K562 (cell line): ENCODE results near the gene CFL1. TPM values are rescaled to one million over a fixed set of nuclear protein-coding genes. Genes with fewer than 3 reads are reported as not detected.

ENCODE experiments used
- BACH1 ChIP-seq: fragments of 200-800 bp; sonication (Bioruptor generic); IDR thresholded peaks from 2 replicates; pipeline ENCODE4 v1.6.1; 2016; ENCODE audit warnings: missing genetic modification characterization, missing compliant biosample characterization
- BCL6 ChIP-seq: fragments of 250-450 bp; sonication (Bioruptor Pico); IDR thresholded peaks from 2 replicates; pipeline ENCODE4 v1.4.0; 2020
- ERF ChIP-seq: fragments of 450-650 bp; formaldehyde crosslinking; IDR thresholded peaks from 2 replicates; pipeline ENCODE4 v1.4.0; 2020; ENCODE audit warnings: mild to moderate bottlenecking, mixed read lengths
- FOSL1 ChIP-seq: fragments of 200-800 bp; sonication (Bioruptor generic); conservative IDR thresholded peaks from 2 replicates; pipeline ENCODE4 v1.6.1; 2016; ENCODE audit warnings: missing genetic modification characterization, missing compliant biosample characterization
- GMEB1 ChIP-seq: fragments of 250-450 bp; sonication (Bioruptor Pico); IDR thresholded peaks from 2 replicates; pipeline ENCODE4 v1.4.0; 2020; ENCODE audit warnings: mild to moderate bottlenecking
- GTF2F1 ChIP-seq: IDR thresholded peaks from 2 replicates; pipeline ENCODE4 v1.6.1; 2011; ENCODE audit warnings: low read depth, low read length, improper control_type of control experiment
- IRF9 ChIP-seq: fragments of 450-650 bp; IDR thresholded peaks from 2 replicates; pipeline ENCODE4 v1.6.1; 2016; ENCODE audit warnings: missing biosample characterization, missing genetic modification characterization
- KDM2B ChIP-seq: fragments of 250-450 bp; sonication (Bioruptor Pico); IDR thresholded peaks from 2 replicates; pipeline ENCODE4 v1.8.0; 2021; ENCODE audit warnings: mild to moderate bottlenecking, moderate library complexity
- KHSRP ChIP-seq: fragments of 450-650 bp; IDR thresholded peaks from 2 replicates; pipeline ENCODE4 v1.6.1; 2017
- KLF6 ChIP-seq: fragments of 250-450 bp; sonication (Bioruptor Pico); IDR thresholded peaks from 2 replicates; pipeline ENCODE4 v1.4.0; 2020; ENCODE audit warnings: mild to moderate bottlenecking, moderate library complexity, borderline replicate concordance
- MED1 ChIP-seq: sonication (generic); formaldehyde crosslinking; IDR thresholded peaks from 2 replicates; pipeline ENCODE4 v1.8.1; 2023; ENCODE audit warnings: missing genetic modification reagents, borderline replicate concordance
- MYC ChIP-seq, 2 experiments: fragments of 250-450 bp in 1 of 2; sonication (Bioruptor Pico) in 1 of 2; IDR thresholded peaks; 2 replicates each; pipeline versions ENCODE4 v1.5.1 to v1.6.1; 2012 to 2021; ENCODE audit warnings: low read depth in 2 of 2, borderline replicate concordance in 1 of 2, improper control_type of control experiment in 1 of 2, low read length in 1 of 2, mild to moderate bottlenecking in 1 of 2, moderate library complexity in 1 of 2
- NCOA4 ChIP-seq: fragments of 450-650 bp; IDR thresholded peaks from 2 replicates; pipeline ENCODE4 v1.6.1; 2018; ENCODE audit warnings: mild to moderate bottlenecking; ENCODE audit not compliant: partially characterized antibody
- NFYB ChIP-seq: IDR thresholded peaks from 2 replicates; pipeline ENCODE4 v1.6.1; 2011; ENCODE audit warnings: mild to moderate bottlenecking, moderate library complexity; ENCODE audit not compliant: insufficient read length; ENCODE audit errors: extremely low read depth
- PTBP1 ChIP-seq: fragments of 200-400 bp; formaldehyde crosslinking; IDR thresholded peaks from 2 replicates; pipeline ENCODE4 v1.6.1; 2017; ENCODE audit warnings: low read depth, low read length
- PTRF ChIP-seq: fragments of 450-650 bp; IDR thresholded peaks from 2 replicates; pipeline ENCODE4 v1.6.1; 2016; ENCODE audit warnings: mild to moderate bottlenecking, missing genetic modification characterization, missing compliant biosample characterization
- SMARCA4 ChIP-seq: fragments of 450-650 bp; IDR thresholded peaks from 2 replicates; pipeline ENCODE4 v1.6.1; 2016
- SNRNP70 ChIP-seq: fragments of 200-400 bp; formaldehyde crosslinking; optimal IDR thresholded peaks from 2 replicates; pipeline ENCODE3; 2017; ENCODE audit warnings: low read depth, low read length
- ZBTB1 ChIP-seq: sonication (generic); formaldehyde crosslinking; IDR thresholded peaks from 2 replicates; pipeline ENCODE4 v1.8.1; 2023; ENCODE audit warnings: missing genetic modification reagents, low read depth, mild to moderate bottlenecking, borderline replicate concordance
- ZNF197 ChIP-seq: fragments of 200-800 bp; sonication (Bioruptor generic); IDR thresholded peaks from 2 replicates; pipeline ENCODE4 v1.6.1; 2016; ENCODE audit warnings: low read depth, missing genetic modification characterization, missing compliant biosample characterization
- ZNF239 ChIP-seq: fragments of 250-450 bp; sonication (Bioruptor Pico); IDR thresholded peaks from 2 replicates; pipeline ENCODE4 v1.4.0; 2020; ENCODE audit warnings: mild to moderate bottlenecking
- ZNF324 ChIP-seq: fragments of 250-450 bp; sonication (Bioruptor Pico); IDR thresholded peaks from 2 replicates; pipeline ENCODE4 v1.4.0; 2020; ENCODE audit warnings: mild to moderate bottlenecking
- ZNF41 ChIP-seq: fragments of 250-450 bp; sonication (Bioruptor Pico); conservative IDR thresholded peaks from 2 replicates; pipeline ENCODE4 v1.4.0; 2020; ENCODE audit warnings: mild to moderate bottlenecking
- ZNF561 ChIP-seq: fragments of 450-650 bp; formaldehyde crosslinking; conservative IDR thresholded peaks from 2 replicates; pipeline ENCODE4 v1.4.0; 2020; ENCODE audit warnings: mild to moderate bottlenecking, moderate library complexity
- polyA plus RNA-seq, 8 experiments: library from polyadenylated mRNA; depleted of rRNA in 4 of 8; stranded (reverse) in 5 of 8; unstranded in 3 of 8; fragments of >200 nt; fragmentation: Nextera tagmentation in 2 of 8; fragmentation: Illumina TruSeq in 1 of 8; extraction: Ambion mirVana in 2 of 8; extraction: Trizol in 1 of 8; gene quantifications; 2 replicates each; pipeline versions ENCODE4 v1.2.1 to v1.2.3, GENCODE V29; 2011 to 2014; ENCODE audit warnings: inconsistent platforms in 1 of 8, missing spikeins in 1 of 8
- total RNA-seq, 7 experiments: library from RNA; depleted of rRNA in 6 of 7; stranded (reverse); fragments of >200 nt in 6 of 7; fragmentation: Illumina TruSeq in 2 of 7; extraction: Trizol in 2 of 7; gene quantifications; 2 replicates each; pipeline versions ENCODE4 v1.2.1 to v1.2.3, GENCODE V29; 2011 to 2021; ENCODE audit warnings: low replicate concordance in 1 of 7
- TF ChIP-seq, protein P1 (sequence below): fragments of 200-400 bp; formaldehyde crosslinking; IDR thresholded peaks from 2 replicates; pipeline ENCODE4 v1.6.1; 2017; ENCODE audit warnings: mild to moderate bottlenecking, low read depth, low read length, moderate library complexity

The CFL1 gene
- total and polyA plus RNA-seq, 9 of the 15 experiments (the other 6 are each of a cell fraction or from before 2014, with no cell fraction given) = 105 to 1,101 (median 859) TPM

GRCh38 chr11:65856689-65857499, 1.1 kb downstream of the CFL1 start (continued):
- TF ChIP-seq ZBTB1 (CRISPR knock-in tag) (no peak), KLF6 (CRISPR knock-in tag) (peak; percentile 74; the same call in 1 of the 2 replicates), ZNF561 (CRISPR knock-in tag) (no peak), NCOA4 (no peak), IRF9 (tag) (no peak), BCL6 (CRISPR knock-in tag) (no peak), ZNF324 (CRISPR knock-in tag) (no peak), GMEB1 (CRISPR knock-in tag) (0 out of 2 replicates have a peak, but pooled peaks have one; percentile 10), ERF (CRISPR knock-in tag) (no peak), MYC (IDR thresholded peaks at IDR 0.05; ENCODE audit: low read depth, low read length) (no peak; the same call in 1 of the 2 replicates), MYC (CRISPR knock-in tag; IDR thresholded peaks at IDR 0.05; ENCODE audit: borderline replicate concordance, low read depth) (0 out of 2 replicates have a peak, but pooled peaks have one; percentile 46), GTF2F1 (no peak), KHSRP (no peak), PTRF (tag) (no peak), SNRNP70 (no peak), PTBP1 (0 out of 2 replicates have a peak, but pooled peaks have one; percentile 5), MED1 (CRISPR knock-in tag) (no peak; the same call in 1 of the 2 replicates), ZNF41 (CRISPR knock-in tag) (no peak), ZNF239 (CRISPR knock-in tag) (no peak), BACH1 (no peak), ZNF197 (CRISPR knock-in tag) (no peak), SMARCA4 (no peak), NFYB (no peak), FOSL1 (tag) (no peak), KDM2B (0 out of 2 replicates have a peak, but pooled peaks have one; percentile 1)
- TF ChIP-seq, protein P1, sequence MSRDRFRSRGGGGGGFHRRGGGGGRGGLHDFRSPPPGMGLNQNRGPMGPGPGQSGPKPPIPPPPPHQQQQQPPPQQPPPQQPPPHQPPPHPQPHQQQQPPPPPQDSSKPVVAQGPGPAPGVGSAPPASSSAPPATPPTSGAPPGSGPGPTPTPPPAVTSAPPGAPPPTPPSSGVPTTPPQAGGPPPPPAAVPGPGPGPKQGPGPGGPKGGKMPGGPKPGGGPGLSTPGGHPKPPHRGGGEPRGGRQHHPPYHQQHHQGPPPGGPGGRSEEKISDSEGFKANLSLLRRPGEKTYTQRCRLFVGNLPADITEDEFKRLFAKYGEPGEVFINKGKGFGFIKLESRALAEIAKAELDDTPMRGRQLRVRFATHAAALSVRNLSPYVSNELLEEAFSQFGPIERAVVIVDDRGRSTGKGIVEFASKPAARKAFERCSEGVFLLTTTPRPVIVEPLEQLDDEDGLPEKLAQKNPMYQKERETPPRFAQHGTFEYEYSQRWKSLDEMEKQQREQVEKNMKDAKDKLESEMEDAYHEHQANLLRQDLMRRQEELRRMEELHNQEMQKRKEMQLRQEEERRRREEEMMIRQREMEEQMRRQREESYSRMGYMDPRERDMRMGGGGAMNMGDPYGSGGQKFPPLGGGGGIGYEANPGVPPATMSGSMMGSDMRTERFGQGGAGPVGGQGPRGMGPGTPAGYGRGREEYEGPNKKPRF = no peak
